WI38 (cell line): ENCODE measurements around the gene NTRK2.

ENCODE experiments used
- H3K4me3 ChIP-seq: 2 replicates; pipeline ENCODE4 v1.5.1; 2011; ENCODE audit warnings: low read depth, mild to moderate bottlenecking, control low read depth, low read length
- CTCF ChIP-seq: IDR thresholded peaks from 2 replicates; pipeline ENCODE4 v1.5.1; 2012; ENCODE audit warnings: low read depth, mild to moderate bottlenecking, control low read depth, low read length

Gene NTRK2

GRCh38 chr9:84778570-84778969 lies 109.0 kb downstream of the NTRK2 start:
- no peak for TF ChIP-seq CTCF
- H3K4me3 ChIP-seq = no peak overlapping the region

- no peak overlapping the region for H3K4me3 ChIP-seq
- no peak for TF ChIP-seq CTCF
Observed at GRCh38 chr9:84779883-84780282, 110.4 kb downstream of the NTRK2 start.

GRCh38 chr9:84780385-84780784 lies 110.9 kb downstream of the NTRK2 start:
- no peak overlapping the region for H3K4me3 ChIP-seq

GRCh38 chr9:84781458-84781857 lies 111.9 kb downstream of the NTRK2 start:
- H3K4me3 ChIP-seq = no peak overlapping the region
- no peak for TF ChIP-seq CTCF

More at GRCh38 chr9:84780385-84780784, 110.9 kb downstream of the NTRK2 start:
- TF ChIP-seq CTCF = no peak

- no peak for TF ChIP-seq CTCF
- no peak overlapping the region for H3K4me3 ChIP-seq
Observed at GRCh38 chr9:84781931-84782866, 112.7 kb downstream of the NTRK2 start.

- no peak for TF ChIP-seq CTCF
- H3K4me3 ChIP-seq = no peak overlapping the region
Observed at GRCh38 chr9:84785792-84786547, 116.4 kb downstream of the NTRK2 start.
